Hematopoietic multipotent progenitor cell treated with erythropoietin and hydrocortisone succinate and interleukin-3 and kit ligand, for 6 days (in vitro differentiated cells): ENCODE measurements around the gene NR2C2.

ENCODE experiments used
- DNase-seq: peaks from one replicate; pipeline ENCODE4 v3.0.0-alpha.2; 2015

The NR2C2 gene

GRCh38 chr3:14921811-14922705, 25.3 kb upstream of the NR2C2 start:
- no peak for DNase-seq

- no peak for DNase-seq
Measured at GRCh38 chr3:14922863-14923262, 24.5 kb upstream of the NR2C2 start.

- no peak for DNase-seq
Measured at GRCh38 chr3:14923476-14923875, 23.9 kb upstream of the NR2C2 start.

- DNase-seq = peak; percentile 87
Measured at GRCh38 chr3:14925729-14926591, 21.4 kb upstream of the NR2C2 start.

GRCh38 chr3:14926592-14926991, 20.8 kb upstream of the NR2C2 start:
- no peak for DNase-seq

- no peak for DNase-seq
Measured at GRCh38 chr3:14927308-14927707, 20.1 kb upstream of the NR2C2 start.

- DNase-seq = no peak
Measured at GRCh38 chr3:14929310-14930074, 17.9 kb upstream of the NR2C2 start.

GRCh38 chr3:14933820-14934425, 13.5 kb upstream of the NR2C2 start:
- no peak for DNase-seq

- DNase-seq = no peak
Measured at GRCh38 chr3:14935592-14936345, 11.6 kb upstream of the NR2C2 start.

- peak; percentile 24 for DNase-seq
Measured at GRCh38 chr3:14938954-14939353, 8.4 kb upstream of the NR2C2 start.

GRCh38 chr3:14941871-14942270, 5.5 kb upstream of the NR2C2 start:
- DNase-seq = no peak

GRCh38 chr3:14943042-14943441, 4.3 kb upstream of the NR2C2 start:
- no peak for DNase-seq

- DNase-seq = no peak
Measured at GRCh38 chr3:14946236-14946635, 1.1 kb upstream of the NR2C2 start.

- DNase-seq = no peak
Measured at GRCh38 chr3:14946739-14947099, 664 bp upstream of the NR2C2 start.

GRCh38 chr3:14947886-14948608, 664 bp downstream of the NR2C2 start:
- DNase-seq = peak; percentile 99

GRCh38 chr3:14948609-14949038, 1.2 kb downstream of the NR2C2 start:
- DNase-seq = no peak

GRCh38 chr3:14949126-14949525, 1.7 kb downstream of the NR2C2 start:
- DNase-seq = no peak

GRCh38 chr3:14950274-14950673, 2.9 kb downstream of the NR2C2 start:
- DNase-seq = peak; percentile 33

- DNase-seq = no peak
Measured at GRCh38 chr3:14957153-14957552, 9.8 kb downstream of the NR2C2 start.

GRCh38 chr3:14957925-14958324, 10.5 kb downstream of the NR2C2 start:
- no peak for DNase-seq

- peak; percentile 65 for DNase-seq
Measured at GRCh38 chr3:14959359-14959943, 12.1 kb downstream of the NR2C2 start.
